HK-2 (cell line): ENCODE results near the gene MEGF6.

ENCODE experiments used
- DNase-seq: peaks from one replicate; pipeline ENCODE4 v3.0.0-alpha.2; 2018; ENCODE audit not compliant: unreplicated experiment

Gene MEGF6

GRCh38 chr1:3504151-3504821 lies 107.0 kb downstream of the MEGF6 start:
- peak; percentile 94 for DNase-seq

- no peak for DNase-seq
Measured at GRCh38 chr1:3503525-3503886, 107.8 kb downstream of the MEGF6 start.

GRCh38 chr1:3502641-3503524 lies 108.4 kb downstream of the MEGF6 start:
- no peak for DNase-seq

- DNase-seq, result peak; percentile 69
Measured at GRCh38 chr1:3501856-3502640, 109.3 kb downstream of the MEGF6 start.

GRCh38 chr1:3501437-3501836 lies 109.9 kb downstream of the MEGF6 start:
- DNase-seq, result no peak

- no peak for DNase-seq
Measured at GRCh38 chr1:3500265-3500835, 111.0 kb downstream of the MEGF6 start.

- DNase-seq, result no peak
Measured at GRCh38 chr1:3499611-3500010, 111.7 kb downstream of the MEGF6 start.

- no peak for DNase-seq
Measured at GRCh38 chr1:3498986-3499385, 112.3 kb downstream of the MEGF6 start.

- no peak for DNase-seq
Measured at GRCh38 chr1:3498246-3498930, 112.9 kb downstream of the MEGF6 start.

- DNase-seq, result no peak
Measured at GRCh38 chr1:3497521-3497920, 113.8 kb downstream of the MEGF6 start.

GRCh38 chr1:3496916-3497315 lies 114.4 kb downstream of the MEGF6 start:
- no peak for DNase-seq

- DNase-seq, result peak; percentile 91
Measured at GRCh38 chr1:3495776-3496745, 115.2 kb downstream of the MEGF6 start.

- DNase-seq, result no peak
Measured at GRCh38 chr1:3494321-3495308, 116.7 kb downstream of the MEGF6 start.

- DNase-seq, result no peak
Measured at GRCh38 chr1:3492545-3493246, 118.6 kb downstream of the MEGF6 start.

- peak; percentile 80 for DNase-seq
Measured at GRCh38 chr1:3491291-3492246, 119.7 kb downstream of the MEGF6 start.

GRCh38 chr1:3490046-3490745 lies 121.1 kb downstream of the MEGF6 start:
- no peak for DNase-seq

- DNase-seq, result no peak
Measured at GRCh38 chr1:3488432-3488831, 122.9 kb downstream of the MEGF6 start.
